ENCODE results near the gene RAB12.

- no peak for TF ChIP-seq CTCF (IDR thresholded peaks at IDR 0.05; ENCODE audit: insufficient read depth, low read length, poor library complexity, severe bottlenecking)
- TF ChIP-seq EZH2phosphoT487 (conservative IDR thresholded peaks at IDR 0.05; ENCODE audit: low read length), result no peak
Measured at GRCh38 chr18:8668381-8668780, 59.1 kb downstream of the RAB12 start.
